ENCODE measurements around the gene CCDC106.

Gene CCDC106

GRCh38 chr19:55670280-55671053, 22.5 kb downstream of the CCDC106 start:
- DNase-seq: peak in 2 of 4 experiments; percentile 21

- no peak for DNase-seq
These were observed 23.0 kb downstream of the CCDC106 start for GRCh38 chr19:55671054-55671378.

- no peak for DNase-seq
These were observed 24.4 kb downstream of the CCDC106 start for GRCh38 chr19:55672418-55672817.

GRCh38 chr19:55673465-55673864, 25.5 kb downstream of the CCDC106 start:
- DNase-seq: no peak

- no peak for DNase-seq
These were observed 25.9 kb downstream of the CCDC106 start for GRCh38 chr19:55673889-55674288.

- no peak for DNase-seq
These were observed 26.4 kb downstream of the CCDC106 start for GRCh38 chr19:55674459-55674840.

GRCh38 chr19:55674841-55675660, 27.0 kb downstream of the CCDC106 start, which contains the start of gene EPN1:
EPN1 (plus strand) TSS chr19:55675226; CDS start chr19:55678628, 3,402 bp downstream.
- peak; percentile 97 to 99 (median 98) for DNase-seq

- peak in 2 of 4 experiments; percentile 8 to 20 for DNase-seq
These were observed 27.8 kb downstream of the CCDC106 start for GRCh38 chr19:55675661-55676354.

- DNase-seq: no peak
These were observed 28.4 kb downstream of the CCDC106 start for GRCh38 chr19:55676383-55676782.

- DNase-seq: no peak
These were observed 29.0 kb downstream of the CCDC106 start for GRCh38 chr19:55676889-55677505.

GRCh38 chr19:55677572-55678028, 29.6 kb downstream of the CCDC106 start:
- DNase-seq: peak in 3 of 4 experiments; percentile 23 to 40 (median 36)

- DNase-seq: peak; percentile 79 to 93 (median 91)
These were observed 30.2 kb downstream of the CCDC106 start for GRCh38 chr19:55678121-55678671.

- DNase-seq: no peak
These were observed 31.6 kb downstream of the CCDC106 start for GRCh38 chr19:55679343-55680257.

GRCh38 chr19:55680339-55681130, 32.5 kb downstream of the CCDC106 start:
- no peak for DNase-seq

- DNase-seq: no peak
These were observed 33.4 kb downstream of the CCDC106 start for GRCh38 chr19:55681131-55682092.

- no peak for DNase-seq
These were observed 35.6 kb downstream of the CCDC106 start for GRCh38 chr19:55683449-55684261.

- DNase-seq: no peak
These were observed 37.1 kb downstream of the CCDC106 start for GRCh38 chr19:55684946-55685681.

Data from suppressor macrophage (primary cell).